ENCODE measurements around the gene TMEM231. TPM values are rescaled to one million over a fixed set of nuclear protein-coding genes. Genes with fewer than 3 reads are reported as not detected.

TMEM231 gene
- total RNA-seq, 2 experiments from 2014 or later, result 6.0 to 6.4 TPM

DNA sequence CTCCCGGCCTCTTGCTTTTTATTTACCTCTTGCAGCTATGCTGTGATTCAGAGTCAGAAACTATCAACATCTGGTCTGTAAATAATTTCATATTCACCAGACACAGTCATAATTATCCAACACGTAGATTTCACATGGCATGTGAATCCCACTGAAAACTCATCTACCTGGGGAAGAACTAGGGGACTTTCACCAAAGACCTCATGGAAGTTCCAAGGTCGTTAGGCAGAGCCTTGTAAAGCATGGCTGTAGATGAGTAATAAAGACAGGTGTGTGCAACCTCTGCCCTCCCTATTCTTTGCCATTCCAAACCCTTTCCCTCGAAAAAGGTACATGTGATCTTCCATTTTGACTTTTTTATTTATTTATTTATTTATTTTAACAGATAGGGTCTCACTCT lies 18.3 kb downstream of the TMEM231 start:
- POLR2A ChIA-PET, result no interaction called here
- CTCF ChIA-PET, result interaction anchor here (0.7 kb wide), 1 partner anchor 1738 kb away, joined by 3 read pairs; no protein-coding TSS in a partner anchor

DNA sequence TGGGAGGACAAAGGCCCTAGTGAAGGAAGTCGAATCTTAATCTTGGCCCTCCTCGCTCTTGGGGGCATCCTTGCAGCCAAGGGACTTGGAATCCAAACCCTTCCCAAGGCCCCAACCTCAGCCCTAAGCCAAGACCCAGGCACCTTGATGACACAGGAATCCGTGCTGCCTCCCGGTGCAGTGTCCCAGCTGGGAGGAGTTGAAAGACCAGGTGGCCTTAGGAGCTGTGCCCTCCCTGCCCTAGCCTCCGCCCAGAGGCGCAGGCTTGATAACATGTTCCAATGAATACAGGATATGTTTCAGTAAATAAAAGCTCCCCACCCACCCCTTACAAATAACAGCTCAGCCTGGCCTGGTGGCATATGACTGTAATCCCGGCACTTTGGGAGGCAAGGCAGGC lies 20.2 kb downstream of the TMEM231 start, which contains the start of gene CHST5:
Gene CHST5, minus strand, starts transcription at position 208 of the 400 bp plus-strand sequence. CDS start 5,724 bp downstream, outside the sequence.
- CTCF ChIA-PET, result interaction anchor here (1.1 kb wide), 1 partner anchor 18 kb away, joined by 5 read pairs; no protein-coding TSS in a partner anchor
- POLR2A ChIA-PET, result no interaction called here

DNA sequence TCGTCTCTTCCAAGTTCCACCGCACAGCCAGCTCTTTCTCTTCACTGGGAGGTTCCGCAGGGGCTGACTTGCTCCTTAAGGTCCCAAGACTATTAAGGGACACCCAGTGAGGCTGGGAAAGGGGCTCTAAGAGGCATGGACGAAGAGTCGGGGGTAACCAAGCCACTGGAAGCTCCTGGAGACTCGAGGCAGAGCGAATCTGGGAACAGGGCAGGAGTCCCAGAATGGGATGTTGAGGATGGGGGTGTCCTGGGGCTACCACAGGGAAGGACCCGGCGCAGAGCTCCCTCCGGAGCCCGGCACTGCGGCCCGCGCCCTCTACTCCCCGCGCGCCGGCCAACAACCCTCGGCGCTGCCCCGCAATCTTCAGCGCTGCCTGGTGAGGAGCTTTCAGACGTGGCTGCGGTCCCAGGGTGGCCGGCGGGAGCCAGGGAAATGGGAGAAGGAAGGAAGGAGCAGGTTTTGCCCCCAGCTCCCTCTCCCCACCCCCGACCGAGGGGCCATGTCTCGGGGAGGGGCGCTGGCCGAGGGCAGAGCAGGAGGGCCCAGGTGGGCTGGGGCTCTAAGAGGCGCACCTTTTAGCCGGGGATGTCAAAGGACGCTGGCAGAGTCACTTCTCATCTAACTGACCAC lies 20.7 kb downstream of the TMEM231 start:
- CTCF ChIA-PET, result interaction anchor here (0.8 to 1.1 kb wide), 2 partner anchors 12 to 18 kb away, joined by 3 to 5 read pairs; no protein-coding TSS in a partner anchor
- POLR2A ChIA-PET, result no interaction called here

DNA sequence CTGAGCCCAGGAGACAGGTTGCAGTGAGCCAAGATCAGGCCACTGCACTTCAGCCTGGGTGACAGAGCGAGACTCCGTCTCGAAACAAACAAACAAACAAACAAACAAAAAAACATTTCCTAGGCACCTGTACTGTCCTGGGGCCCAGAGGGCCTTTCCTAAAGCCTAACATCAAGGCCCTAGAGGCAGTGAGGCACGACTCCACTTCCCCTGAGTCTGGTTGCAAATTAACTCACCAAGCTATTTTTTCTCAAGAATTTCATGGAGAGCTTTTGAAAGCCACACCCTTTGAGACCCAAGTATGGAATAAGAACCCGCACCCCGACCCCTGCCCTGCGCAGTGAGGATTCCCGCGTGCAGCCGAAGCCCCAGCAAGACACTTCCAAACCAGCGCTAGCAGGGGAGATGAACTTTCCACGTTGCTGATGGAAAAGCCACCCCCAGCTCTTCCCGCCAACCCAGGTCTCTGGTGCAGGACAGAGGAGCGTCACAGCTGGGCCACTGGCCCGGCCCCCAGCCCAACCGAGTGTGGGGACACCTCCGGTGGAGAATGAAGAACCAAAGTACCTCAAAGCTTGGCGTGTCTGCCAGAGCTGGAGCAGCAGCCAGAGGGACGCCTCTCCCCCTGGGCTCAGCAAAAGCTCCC lies 21.4 kb downstream of the TMEM231 start:
- ChIA-PET CTCF (interaction anchor here (0.8 to 1.1 kb wide), 2 partner anchors 11 to 17 kb away, joined by 3 to 5 read pairs; no protein-coding TSS in a partner anchor), POLR2A (no interaction called here)

DNA sequence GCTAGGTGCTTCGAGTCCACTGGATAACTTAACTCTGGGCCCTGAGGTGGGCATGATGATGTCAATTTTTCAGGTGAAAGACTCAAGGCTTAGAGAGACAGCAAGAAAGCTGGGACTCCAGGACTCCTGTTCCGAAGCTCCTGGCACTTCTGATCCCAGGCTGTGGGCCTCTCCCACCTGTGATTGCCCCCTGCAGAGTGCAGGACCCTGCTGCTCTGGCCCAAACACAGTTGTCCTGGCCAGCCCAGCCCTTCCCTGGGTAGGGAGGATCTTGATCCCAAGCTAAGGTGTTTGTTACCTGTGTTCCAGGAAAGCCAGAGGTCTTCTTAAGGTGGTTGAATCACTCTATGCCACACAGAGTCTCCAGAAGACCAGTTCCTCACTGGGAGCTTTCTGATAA lies 23.3 kb downstream of the TMEM231 start:
- CTCF ChIA-PET, result no interaction called here
- POLR2A ChIA-PET, result no interaction called here

DNA sequence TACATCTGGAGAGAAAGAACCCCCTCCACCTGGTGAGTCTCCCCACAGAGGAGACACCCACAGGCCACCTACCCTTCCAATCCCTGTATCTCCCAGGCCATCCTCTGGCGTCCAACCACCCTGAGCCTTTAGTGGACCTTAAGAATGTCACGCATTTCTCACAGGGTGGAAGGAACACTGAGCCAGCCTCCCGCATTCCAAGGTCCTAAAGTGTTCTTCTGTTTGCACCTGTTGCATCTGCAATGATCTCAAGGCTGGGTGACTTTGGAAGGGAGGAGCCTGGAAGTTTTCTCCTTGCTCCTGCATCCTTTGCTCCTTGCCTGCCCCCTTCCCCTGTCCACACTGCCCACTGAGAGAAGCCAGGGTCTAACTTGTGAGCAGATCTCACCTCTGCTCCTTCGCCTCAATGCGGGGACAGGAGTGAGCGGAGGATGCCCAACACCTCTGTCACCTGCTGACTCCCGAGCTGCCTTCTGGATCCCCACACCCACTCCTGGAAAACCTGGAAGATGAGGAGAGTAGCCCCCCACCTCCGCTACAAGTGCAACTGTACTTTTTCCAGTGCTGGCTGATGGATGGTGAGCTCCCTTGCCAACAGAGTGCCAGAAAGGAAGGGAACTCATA lies 23.8 kb downstream of the TMEM231 start:
- ChIA-PET POLR2A (no interaction called here), CTCF (interaction anchor here (0.8 kb wide), 1 partner anchor 15 kb away, joined by 3 read pairs; no protein-coding TSS in a partner anchor)

DNA sequence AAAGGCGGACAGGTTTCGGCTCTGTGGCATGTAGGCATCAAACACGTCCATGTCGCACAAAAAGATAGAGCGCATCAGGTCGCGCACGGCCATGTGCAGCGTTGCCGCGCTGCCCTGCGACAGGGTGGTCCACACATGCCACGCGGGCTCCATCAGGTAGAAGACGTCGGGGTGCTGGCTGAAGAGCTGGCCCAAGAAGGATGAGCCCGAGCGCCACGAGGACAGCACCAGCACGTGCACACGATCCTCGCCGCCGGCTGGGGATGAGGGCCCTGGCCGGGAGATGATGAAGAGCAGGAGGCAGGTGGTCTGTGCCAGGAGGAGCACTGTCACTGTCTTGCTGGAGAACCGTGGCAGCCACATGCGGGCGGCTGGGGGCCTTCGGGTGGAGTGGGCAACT lies 26.1 kb downstream of the TMEM231 start:
- CTCF ChIA-PET, result no interaction called here
- POLR2A ChIA-PET, result no interaction called here

DNA sequence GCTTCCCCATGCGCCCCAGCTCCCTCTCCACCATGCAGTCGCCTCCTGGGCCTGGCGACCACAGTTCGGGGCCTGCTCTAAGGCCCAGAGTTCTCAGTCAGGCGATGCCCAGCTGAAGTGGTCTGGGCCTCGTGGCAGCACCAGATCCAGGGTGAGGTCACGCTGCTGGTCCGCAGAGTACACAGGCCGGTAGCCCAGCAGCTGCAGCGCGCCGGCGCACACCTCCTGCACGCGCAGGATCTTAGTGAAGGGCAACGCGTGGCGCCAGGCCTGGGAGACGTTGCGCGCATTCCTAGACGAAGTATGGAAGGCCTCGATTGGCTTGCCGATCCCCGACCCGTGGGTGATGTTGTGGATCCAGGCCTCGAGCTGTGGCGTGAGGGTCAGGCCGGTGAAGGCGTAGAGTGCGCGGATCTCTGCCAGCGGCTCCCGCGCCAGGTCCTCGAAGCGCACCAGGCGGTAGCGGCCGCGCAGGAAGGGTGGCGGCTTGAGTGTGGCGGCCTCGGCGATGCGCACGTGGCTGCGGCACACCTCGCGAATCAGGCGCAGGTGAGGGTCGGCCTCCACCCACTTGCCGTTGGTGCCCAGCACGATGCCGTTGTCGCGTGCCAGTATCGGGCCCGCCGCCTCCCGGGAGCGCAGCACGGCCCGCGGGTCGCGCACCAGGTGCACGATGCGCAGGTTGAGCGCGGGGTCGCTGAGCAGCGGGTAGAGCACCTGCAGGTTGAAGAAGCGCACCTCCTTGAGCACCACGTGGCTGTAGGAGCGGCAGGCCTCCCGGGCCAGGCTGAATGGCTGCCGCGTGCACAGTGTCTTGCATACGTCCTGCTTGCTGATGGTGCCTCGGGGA lies 26.8 kb downstream of the TMEM231 start:
- ChIA-PET CTCF (interaction anchor here (0.8 kb wide), 1 partner anchor 12 kb away, joined by 4 read pairs; no protein-coding TSS in a partner anchor), POLR2A (no interaction called here)

DNA sequence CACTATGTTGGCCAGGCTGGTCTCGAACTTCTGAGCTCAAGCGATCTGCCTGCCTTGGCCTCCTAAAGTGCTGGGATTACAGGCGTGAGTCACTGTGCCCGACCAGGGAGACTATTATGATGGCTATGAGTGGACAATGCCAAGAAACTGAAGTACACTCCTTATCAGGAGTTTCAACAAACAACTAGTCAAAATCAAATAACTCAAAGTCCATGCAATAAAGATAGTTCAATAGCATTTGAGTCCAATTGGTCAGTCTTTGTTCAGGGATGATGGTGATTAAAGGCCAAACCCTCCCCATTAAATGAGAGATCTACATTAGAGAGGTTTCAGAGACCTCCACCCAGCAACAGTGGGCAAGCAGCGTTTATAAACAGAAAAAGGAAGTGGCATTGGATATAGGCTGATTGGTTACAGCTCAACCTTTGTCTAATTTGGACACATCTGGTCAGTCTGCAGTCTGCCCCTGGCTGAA lies 28.2 kb downstream of the TMEM231 start:
- ChIA-PET CTCF (interaction anchor here (1.1 kb wide), 1 partner anchor 10 kb away, joined by 5 read pairs; no protein-coding TSS in a partner anchor), POLR2A (no interaction called here)

DNA sequence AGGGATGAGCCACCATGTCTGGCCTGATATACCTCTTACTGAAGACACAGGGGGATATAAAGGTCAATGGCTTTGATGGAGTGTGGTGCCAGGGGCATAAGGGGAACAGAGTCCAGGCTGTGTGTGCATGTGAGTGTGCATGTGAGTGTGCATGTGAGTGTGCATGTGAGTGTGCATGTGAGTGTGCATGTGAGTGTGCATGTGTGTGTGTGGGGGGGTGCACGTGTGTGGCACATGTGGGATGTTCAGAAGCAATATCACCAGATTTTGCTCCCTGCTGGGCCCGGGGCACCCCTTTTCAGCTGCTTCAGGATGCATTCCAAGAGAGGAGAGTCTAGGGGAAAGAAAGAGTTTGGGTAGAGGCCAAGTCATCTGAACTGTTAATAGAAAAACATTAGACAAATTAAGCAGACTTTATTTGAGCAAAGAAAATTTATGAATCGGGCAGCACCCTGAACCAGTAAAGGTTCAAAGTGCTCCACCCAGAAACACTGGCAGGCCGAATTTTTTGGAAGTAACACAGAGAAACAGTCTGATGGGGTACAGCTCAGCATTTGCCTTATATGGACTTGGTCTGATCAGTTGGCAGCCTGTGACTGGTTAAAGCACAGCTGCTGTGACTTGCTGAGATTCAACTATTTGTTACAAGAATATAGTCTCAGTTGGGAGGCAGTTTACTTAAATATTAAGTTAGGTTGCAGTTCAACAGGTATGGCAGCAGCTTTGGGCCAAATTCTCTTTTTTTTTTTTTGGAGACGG lies 29.8 kb downstream of the TMEM231 start:
- POLR2A ChIA-PET, result no interaction called here
- CTCF ChIA-PET, result interaction anchor here (0.9 kb wide), 1 partner anchor 10 kb away, joined by 3 read pairs; no protein-coding TSS in a partner anchor

DNA sequence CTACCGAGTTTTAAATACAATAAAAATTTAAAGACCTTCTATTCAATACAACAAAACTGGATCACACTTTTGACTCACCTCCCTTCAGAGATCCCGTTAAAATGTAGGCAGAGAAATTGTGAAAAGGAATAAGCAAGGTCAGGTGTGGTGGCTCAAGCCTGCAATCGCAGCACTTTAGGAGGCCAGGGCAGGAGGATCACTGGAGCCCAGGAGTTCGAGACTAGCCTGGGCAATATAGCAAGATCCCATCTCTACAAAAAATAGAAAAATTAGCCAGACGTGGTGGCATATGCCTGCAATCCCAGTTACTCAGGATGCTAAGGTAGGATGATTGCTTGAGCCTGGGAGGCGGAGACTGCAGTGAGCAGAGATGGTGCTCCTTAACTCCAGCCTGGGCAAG lies 36.9 kb downstream of the TMEM231 start:
- CTCF ChIA-PET, result no interaction called here
- POLR2A ChIA-PET, result no interaction called here

DNA sequence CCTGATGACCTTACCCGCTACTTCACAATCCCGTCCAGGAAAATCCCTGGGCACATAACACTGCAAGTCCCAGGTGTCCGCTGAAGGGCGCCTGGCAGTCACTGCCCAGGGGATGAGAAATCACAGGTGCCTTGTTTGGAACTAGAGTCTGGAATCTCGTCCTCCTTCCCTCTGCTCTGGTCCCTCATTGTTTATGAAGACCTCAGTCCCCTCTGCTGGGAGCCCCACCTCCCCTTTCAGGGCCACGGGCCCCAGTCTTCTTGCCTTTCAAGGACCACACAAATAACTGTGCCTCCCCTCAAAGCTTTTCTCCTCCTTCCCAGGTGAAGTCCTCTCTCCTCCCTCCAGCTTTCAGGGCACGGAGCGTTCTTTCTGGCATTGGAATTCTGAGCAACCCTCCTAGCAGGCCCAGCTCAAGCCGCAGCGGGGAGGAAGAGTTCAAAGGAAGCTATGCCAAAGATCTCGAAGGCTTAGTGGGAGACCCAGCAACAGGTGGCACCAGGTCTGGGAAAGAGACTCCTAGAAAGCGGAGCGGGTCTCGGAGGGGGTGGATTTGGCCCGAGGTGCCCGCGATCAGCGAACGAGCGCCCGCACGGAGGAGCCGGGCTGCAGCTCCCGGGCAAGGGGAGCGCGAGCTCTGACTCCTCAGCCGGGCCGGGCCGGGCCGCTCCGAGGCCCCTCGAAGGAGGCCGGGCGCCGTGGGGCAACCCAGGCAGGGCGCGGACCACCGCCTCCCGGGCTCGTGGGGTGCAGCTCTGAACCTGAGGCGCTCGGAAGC lies 39.7 kb downstream of the TMEM231 start:
- POLR2A ChIA-PET, result interaction anchor here (1.4 to 1.8 kb wide), 3 partner anchors 50 to 106 kb away, joined by 4 to 10 read pairs (median 8); partner anchors contain the start of genes ADAT1 and GABARAPL2
- CTCF ChIA-PET, result interaction anchor here (0.6 to 2.3 kb wide), 18 partner anchors 8 to 1696 kb away, joined by 3 to 18 read pairs (median 4); partner anchors contain the start of genes ADAT1, CFDP1, CHST6 and KARS1

DNA sequence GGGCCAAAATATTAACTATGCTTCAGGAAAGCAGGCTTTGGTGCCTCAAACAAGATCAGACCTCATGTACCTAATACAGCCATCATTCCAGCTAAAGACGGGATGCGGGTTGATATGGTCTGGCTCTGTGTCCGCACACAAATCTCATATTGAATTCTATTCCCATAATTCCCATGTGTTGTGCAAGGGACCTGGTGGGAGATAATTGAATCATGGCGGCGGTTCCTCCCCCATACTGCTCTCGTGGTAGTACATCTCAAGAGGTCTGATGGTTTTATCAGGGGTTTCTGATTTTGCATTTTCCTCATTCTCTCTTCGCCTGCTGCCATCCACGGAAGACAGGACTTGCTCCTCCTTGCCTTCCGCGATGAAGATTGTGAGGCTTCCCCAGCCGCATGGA lies 41.8 kb downstream of the TMEM231 start:
- CTCF ChIA-PET, result no interaction called here
- POLR2A ChIA-PET, result no interaction called here

DNA sequence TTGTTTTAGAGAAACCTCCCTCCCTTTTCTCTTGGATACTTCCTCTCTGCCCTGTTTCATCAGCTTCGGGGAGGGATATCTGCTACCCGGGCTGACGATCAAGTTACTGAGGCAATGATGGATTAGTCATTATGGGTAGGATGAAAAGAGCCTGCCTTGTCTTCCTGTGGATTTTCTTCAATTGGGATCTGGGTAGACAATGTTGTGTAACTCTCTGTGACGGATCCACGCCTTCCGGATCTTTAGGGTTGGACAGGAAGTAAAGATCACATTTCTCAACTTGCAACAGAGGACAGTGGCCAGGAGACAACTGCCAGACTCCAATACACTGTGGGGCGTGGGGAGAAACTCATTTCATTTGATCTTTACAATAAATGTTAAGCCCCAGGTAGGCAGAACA lies 49.5 kb downstream of the TMEM231 start:
- POLR2A ChIA-PET, result no interaction called here
- CTCF ChIA-PET, result no interaction called here

DNA sequence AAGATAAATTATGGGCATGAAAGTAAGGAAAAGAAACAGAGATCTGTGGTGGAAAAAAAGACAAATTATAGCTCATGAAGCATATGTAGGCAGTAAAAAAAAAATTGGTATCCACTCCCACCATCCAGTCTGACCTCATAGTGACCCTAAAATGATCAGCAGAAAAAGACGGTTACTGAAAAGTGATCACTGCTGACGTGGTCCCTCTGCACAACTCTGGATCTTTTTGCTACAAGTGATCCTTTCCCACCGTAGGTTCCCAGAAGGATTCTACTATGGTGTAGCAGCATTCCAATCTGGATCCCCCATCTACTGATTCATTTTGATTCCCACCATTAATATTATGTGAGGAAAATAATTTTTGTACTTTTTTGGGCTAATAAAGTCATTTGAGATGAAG lies 49.9 kb downstream of the TMEM231 start:
- CTCF ChIA-PET, result interaction anchor here (1.9 kb wide), 1 partner anchor 11 kb away, joined by 5 read pairs; no protein-coding TSS in a partner anchor
- POLR2A ChIA-PET, result no interaction called here

DNA sequence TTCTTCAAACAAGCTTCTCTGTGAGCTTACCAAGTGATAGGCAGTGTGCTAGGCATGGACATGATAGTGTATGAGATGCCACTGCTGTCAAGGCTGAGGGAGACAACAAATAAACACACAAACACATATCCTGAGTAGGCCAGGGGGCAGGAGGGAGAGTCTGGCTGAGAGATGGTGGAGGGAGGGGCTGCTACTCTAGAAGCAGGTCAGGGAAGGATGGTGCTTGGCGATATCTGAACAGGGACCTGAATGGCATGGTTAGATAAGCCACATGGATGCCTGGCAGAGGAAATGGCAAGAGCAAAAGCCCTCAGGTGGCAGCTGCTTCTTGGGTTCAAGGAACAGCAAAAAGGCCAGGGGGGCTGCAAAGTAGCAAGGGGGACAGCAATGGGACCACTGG lies 52.3 kb downstream of the TMEM231 start:
- ChIA-PET POLR2A (no interaction called here), CTCF (no interaction called here)

DNA sequence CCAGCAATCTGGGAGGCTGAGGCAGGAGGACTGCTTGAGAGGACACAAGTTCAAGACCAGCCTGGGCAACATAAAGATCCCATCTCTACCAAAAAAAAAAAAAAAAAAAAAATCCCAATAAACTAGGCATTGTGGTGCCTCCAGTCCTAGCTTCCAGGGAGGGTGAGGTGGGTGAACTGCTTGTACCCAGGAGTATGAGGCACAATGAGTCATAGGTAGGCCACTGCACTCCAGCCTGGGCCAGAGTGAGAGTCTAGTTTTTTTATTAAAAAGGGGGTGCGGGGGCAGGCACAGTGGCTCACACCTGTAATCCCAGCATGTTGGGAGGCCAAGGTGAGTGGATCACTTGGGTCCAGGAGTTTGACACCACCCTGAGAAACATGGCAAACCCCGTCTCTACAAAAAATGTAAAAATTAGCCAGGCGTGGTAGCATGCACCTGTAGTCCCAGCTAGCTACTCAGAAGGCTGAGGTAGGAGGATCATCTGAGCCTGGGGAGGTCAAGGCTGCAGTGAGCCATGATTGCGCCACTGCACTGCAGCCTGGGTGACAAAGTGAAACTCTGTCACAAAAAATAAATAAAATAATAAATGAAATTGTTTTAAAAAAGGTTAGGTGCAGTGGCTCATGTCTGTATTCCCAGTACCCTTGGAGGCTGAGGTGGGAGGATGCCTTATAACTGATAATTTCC lies 53.0 kb downstream of the TMEM231 start:
- ChIA-PET POLR2A (no interaction called here), CTCF (no interaction called here)
